Peyer's patch (tissue), 4 donors: ENCODE data around the gene ACOT9. TPM values are rescaled to one million over a fixed set of nuclear protein-coding genes. Genes with fewer than 3 reads are reported as not detected.
"Not testable (repeated sequence)": the region's sequence is repeated elsewhere in the genome, so short reads cannot be mapped to it uniquely, and the experiment has no call there.

Experiments
- DNase-seq, 3 donors: peaks; one replicate each; pipeline ENCODE4 v3.0.0-alpha.2; 2017 to 2019
- H3K27ac ChIP-seq, 4 donors: fragments of 200-600 bp; sonication (generic); one replicate each; pipeline ENCODE4 v1.5.1; 2016 to 2019
- H3K27me3 ChIP-seq, 2 donors: fragments of 200-600 bp; sonication (generic); one replicate each; pipeline ENCODE4 v1.5.1; 2019
- H3K36me3 ChIP-seq, 3 donors: fragments of 200-600 bp; sonication (generic); one replicate each; pipeline ENCODE4 v1.5.1; 2016 to 2019
- H3K4me1 ChIP-seq, 4 donors: fragments of 200-600 bp; sonication (generic); one replicate each; pipeline ENCODE4 v1.5.1; 2016 to 2019
- H3K4me3 ChIP-seq, 4 donors: fragments of 200-600 bp; sonication (generic); 1 replicate in 3 of 4; 2 replicates in 1 of 4; pipeline ENCODE4 v1.5.1; 2016 to 2019; ENCODE audit warnings: mild to moderate bottlenecking in 1 of 4
- H3K9me3 ChIP-seq, 4 donors: fragments of 200-600 bp; sonication (generic); one replicate each; pipeline ENCODE4 v1.5.1; 2016 to 2019; ENCODE audit warnings: mild to moderate bottlenecking in 1 of 4
- POLR2A ChIP-seq, 2 donors: fragments of 450-650 bp; IDR thresholded peaks; one replicate each; pipeline ENCODE4 v1.5.1; 2017; ENCODE audit warnings: antibody characterized with exemption in 2 of 2, mild to moderate bottlenecking in 2 of 2, moderate library complexity in 2 of 2
- total RNA-seq, 4 donors: library from RNA; depleted of rRNA; stranded (reverse); fragments of >200 nt; gene quantifications; one replicate each; pipeline ENCODE4 v1.1.0, GENCODE V29; 2016
- TF ChIP-seq, protein P1 (sequence below), 6 experiments: fragments of 450-650 bp in 4 of 6; fragments of 200-600 bp in 2 of 6; sonication (generic) in 1 of 6; IDR thresholded peaks; one replicate each; pipeline ENCODE4 v1.5.1; 2017 to 2019; ENCODE audit warnings: antibody characterized with exemption in 6 of 6, mild to moderate bottlenecking in 3 of 6, moderate library complexity in 1 of 6

Gene ACOT9
- total RNA-seq, 4 donors from 2014 or later: 24.7 to 29.8 (median 28.6) TPM

- TF ChIP-seq POLR2A (IDR thresholded peaks at IDR 0.05): no peak
- TF ChIP-seq, protein P1, sequence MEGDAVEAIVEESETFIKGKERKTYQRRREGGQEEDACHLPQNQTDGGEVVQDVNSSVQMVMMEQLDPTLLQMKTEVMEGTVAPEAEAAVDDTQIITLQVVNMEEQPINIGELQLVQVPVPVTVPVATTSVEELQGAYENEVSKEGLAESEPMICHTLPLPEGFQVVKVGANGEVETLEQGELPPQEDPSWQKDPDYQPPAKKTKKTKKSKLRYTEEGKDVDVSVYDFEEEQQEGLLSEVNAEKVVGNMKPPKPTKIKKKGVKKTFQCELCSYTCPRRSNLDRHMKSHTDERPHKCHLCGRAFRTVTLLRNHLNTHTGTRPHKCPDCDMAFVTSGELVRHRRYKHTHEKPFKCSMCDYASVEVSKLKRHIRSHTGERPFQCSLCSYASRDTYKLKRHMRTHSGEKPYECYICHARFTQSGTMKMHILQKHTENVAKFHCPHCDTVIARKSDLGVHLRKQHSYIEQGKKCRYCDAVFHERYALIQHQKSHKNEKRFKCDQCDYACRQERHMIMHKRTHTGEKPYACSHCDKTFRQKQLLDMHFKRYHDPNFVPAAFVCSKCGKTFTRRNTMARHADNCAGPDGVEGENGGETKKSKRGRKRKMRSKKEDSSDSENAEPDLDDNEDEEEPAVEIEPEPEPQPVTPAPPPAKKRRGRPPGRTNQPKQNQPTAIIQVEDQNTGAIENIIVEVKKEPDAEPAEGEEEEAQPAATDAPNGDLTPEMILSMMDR (IDR thresholded peaks at IDR 0.05): no peak
- Histone ChIP-seq H3K4me3 (no peak overlapping the region), H3K36me3 (peaks cover 0 to 13% (median 0%) of the 10 kb centered on the region in 3 donors), H3K27me3 (no peaks in the 10 kb centered on the region), H3K4me1 (no peaks in the 10 kb centered on the region), H3K9me3 (no peaks in the 10 kb centered on the region), H3K27ac (no peak overlapping the region)
- no peak for DNase-seq
Observed at GRCh38 chrX:23704673-23705206, 38.3 kb downstream of the ACOT9 start.

DNA sequence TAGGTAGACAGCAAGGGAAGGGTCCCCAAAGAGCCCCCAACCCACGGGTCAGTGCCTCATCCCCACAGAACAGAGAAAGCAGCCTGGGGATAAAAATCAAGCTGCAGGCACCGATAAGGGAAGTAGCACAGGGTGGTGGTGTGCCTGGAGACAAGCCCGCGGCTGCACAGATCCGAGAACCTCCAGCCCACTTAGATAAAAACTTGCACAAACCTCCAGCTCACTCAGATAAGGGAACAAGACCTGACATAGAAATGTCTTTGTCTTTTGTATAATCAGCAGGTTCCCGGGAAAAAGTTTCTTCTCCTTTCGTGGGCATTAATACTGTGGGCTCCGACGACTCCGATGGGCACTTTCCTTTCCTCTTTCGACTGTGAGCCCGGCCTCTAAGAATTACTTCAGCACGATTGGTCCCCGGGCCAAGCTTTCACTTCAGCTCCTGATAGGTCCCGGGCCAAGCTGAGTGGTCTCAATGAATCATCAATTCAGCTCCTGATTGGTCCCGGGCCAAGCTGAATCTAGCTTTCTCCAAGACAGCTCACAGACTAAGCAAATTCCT, 43.4 kb downstream of the ACOT9 start:
- Histone ChIP-seq H3K36me3 (peaks cover 0 to 3% (median 0%) of the 10 kb centered on the region in 3 donors), H3K27ac (no peak overlapping the region), H3K27me3 (no peaks in the 10 kb centered on the region), H3K9me3 (no peaks in the 10 kb centered on the region), H3K4me3 (no peak overlapping the region), H3K4me1 (no peaks in the 10 kb centered on the region)
- TF ChIP-seq, protein P1 (IDR thresholded peaks at IDR 0.05): no peak
- no peak for TF ChIP-seq POLR2A (IDR thresholded peaks at IDR 0.05)
- DNase-seq: peak in 2 of 3 donors; percentile 26 to 49

- TF ChIP-seq, protein P1 (IDR thresholded peaks at IDR 0.05): peak in 5 of 6 experiments; percentile 18 to 54 (median 40)
- no peak for TF ChIP-seq POLR2A (IDR thresholded peaks at IDR 0.05)
- H3K36me3 ChIP-seq: no peaks in the 10 kb centered on the region
- peak in 2 of 3 donors; percentile 34 to 73 for DNase-seq
- no peaks in the 10 kb centered on the region for H3K27me3 ChIP-seq
- H3K4me1 ChIP-seq: no peaks in the 10 kb centered on the region
- H3K4me3 ChIP-seq: no peak overlapping the region
- H3K9me3 ChIP-seq: no peaks in the 10 kb centered on the region
- no peak overlapping the region for H3K27ac ChIP-seq
Observed at GRCh38 chrX:23694606-23695005, 48.5 kb downstream of the ACOT9 start.

DNA sequence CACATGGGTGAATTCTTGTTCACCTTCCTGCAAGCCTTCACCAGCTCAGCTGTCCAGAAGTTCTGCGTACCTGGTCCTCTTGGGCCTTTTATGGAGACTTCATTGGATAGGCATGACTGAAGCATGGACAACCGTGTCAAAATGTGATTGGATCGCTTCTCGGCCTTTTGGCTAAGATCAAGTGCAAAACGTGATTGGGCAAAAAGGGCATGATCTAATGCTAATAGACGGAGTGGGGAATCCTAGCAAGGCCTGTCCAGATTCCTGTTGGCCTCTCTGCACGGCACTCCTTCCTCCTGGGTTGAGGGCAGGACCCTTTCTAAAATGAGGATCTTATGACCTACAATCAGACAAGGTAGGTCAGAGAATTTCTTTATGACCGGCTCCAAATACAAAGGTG, 50.9 kb downstream of the ACOT9 start:
- H3K4me3 ChIP-seq: no peak overlapping the region
- TF ChIP-seq POLR2A (IDR thresholded peaks at IDR 0.05): no peak
- TF ChIP-seq, protein P1 (IDR thresholded peaks at IDR 0.05): no peak
- no peaks in the 10 kb centered on the region for H3K27me3 ChIP-seq
- H3K4me1 ChIP-seq: no peaks in the 10 kb centered on the region
- no peaks in the 10 kb centered on the region for H3K9me3 ChIP-seq
- no peaks in the 10 kb centered on the region for H3K36me3 ChIP-seq
- DNase-seq: no peak
- H3K27ac ChIP-seq: no peak overlapping the region

- not testable (repeated sequence) for H3K9me3 ChIP-seq, H3K27me3 ChIP-seq, H3K27ac ChIP-seq, DNase-seq, H3K4me3 ChIP-seq, H3K36me3 ChIP-seq, H3K4me1 ChIP-seq
Observed at GRCh38 chrX:23676486-23676885, 66.6 kb downstream of the ACOT9 start.

DNA sequence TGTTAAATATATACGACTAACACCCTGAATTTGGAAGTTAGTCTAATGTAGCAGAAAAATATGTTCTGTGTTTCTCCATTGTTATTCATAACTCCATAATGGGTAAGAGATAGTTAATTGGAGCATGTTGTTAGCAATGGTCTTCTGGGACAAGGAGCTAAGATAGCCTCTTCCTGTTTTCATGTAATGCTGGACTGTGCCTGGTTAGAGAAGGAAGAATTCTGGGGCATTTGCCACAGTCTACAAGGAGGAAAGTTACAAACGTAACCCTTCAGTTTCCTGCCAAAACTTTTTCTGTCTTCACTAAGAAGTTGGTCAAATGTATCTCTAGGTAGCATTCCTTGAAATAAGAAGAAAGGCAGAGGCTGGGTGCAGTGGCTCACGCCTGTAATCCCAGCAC, 70.0 kb downstream of the ACOT9 start:
- H3K4me3 ChIP-seq: no peak overlapping the region
- H3K27ac ChIP-seq: no peak overlapping the region
- no peaks in the 10 kb centered on the region for H3K9me3 ChIP-seq
- H3K36me3 ChIP-seq: no peaks in the 10 kb centered on the region
- DNase-seq: no peak
- no peaks in the 10 kb centered on the region for H3K27me3 ChIP-seq
- H3K4me1 ChIP-seq: no peaks in the 10 kb centered on the region
- TF ChIP-seq, protein P1 (IDR thresholded peaks at IDR 0.05): no peak
- TF ChIP-seq POLR2A (IDR thresholded peaks at IDR 0.05): no peak
